GM23338 (cell line): ENCODE results near the gene USP8. TPM values are rescaled to one million over a fixed set of nuclear protein-coding genes. Genes with fewer than 3 reads are reported as not detected.

ENCODE experiments used
- ATAC-seq: fragments of 200-7000 bp; cut with Tn5 transposase; 3 replicates; pipeline ENCODE4 v1.9.1; 2020
- DNase-seq: peaks from one replicate; pipeline ENCODE4 v3.0.0-alpha.2; 2015; ENCODE audit warnings: low spot score
- H2AFZ ChIP-seq: fragments of 200-600 bp; sonication (generic); 2 replicates; pipeline ENCODE4 v1.8.0; 2016; ENCODE audit warnings: antibody characterized with exemption, mild to moderate bottlenecking, moderate library complexity
- H3F3A ChIP-seq: fragments of 200-600 bp; sonication (generic); replicated peaks from 2 replicates; pipeline ENCODE4 v1.8.0; 2017; ENCODE audit warnings: antibody characterized with exemption, mixed run types, low read depth
- H3K27ac ChIP-seq: fragments of 200-600 bp; sonication (generic); 2 replicates; pipeline ENCODE4 v1.6.1; 2016; ENCODE audit warnings: low read depth
- H3K27me3 ChIP-seq: fragments of 200-600 bp; sonication (generic); 2 replicates; pipeline ENCODE4 v1.8.0; 2016; ENCODE audit warnings: mild to moderate bottlenecking, mixed run types, moderate library complexity; ENCODE audit not compliant: insufficient read depth
- H3K36me3 ChIP-seq: fragments of 200-600 bp; sonication (generic); 2 replicates; pipeline ENCODE4 v1.8.0; 2016; ENCODE audit warnings: mild to moderate bottlenecking; ENCODE audit not compliant: insufficient read depth
- H3K4me1 ChIP-seq: fragments of 200-600 bp; sonication (generic); 2 replicates; pipeline ENCODE4 v1.8.0; 2016; ENCODE audit warnings: mild to moderate bottlenecking, moderate library complexity; ENCODE audit not compliant: insufficient read depth
- H3K4me2 ChIP-seq: fragments of 200-600 bp; sonication (generic); 2 replicates; pipeline ENCODE4 v1.7.1; 2017; ENCODE audit warnings: mixed run types
- H3K4me3 ChIP-seq: fragments of 200-600 bp; sonication (generic); 2 replicates; pipeline ENCODE4 v1.6.1; 2016; ENCODE audit warnings: mixed run types
- H3K79me2 ChIP-seq: fragments of 200-600 bp; sonication (generic); replicated peaks from 2 replicates; pipeline ENCODE4 v1.8.0; 2017; ENCODE audit warnings: mild to moderate bottlenecking; ENCODE audit not compliant: insufficient read depth
- H3K9me2 ChIP-seq: fragments of 200-600 bp; sonication (generic); 2 replicates; pipeline ENCODE4 v1.8.0; 2017; ENCODE audit not compliant: insufficient read depth
- H4K20me1 ChIP-seq: fragments of 200-600 bp; sonication (generic); replicated peaks from 2 replicates; pipeline ENCODE4 v1.8.0; 2017; ENCODE audit warnings: mild to moderate bottlenecking; ENCODE audit not compliant: insufficient read depth
- H3K27ac Mint-ChIP-seq: 2 replicates; pipeline ENCODE4 v1.8.0; 2020; ENCODE audit warnings: inconsistent platforms, mild to moderate bottlenecking, moderate library complexity, mixed read lengths
- H3K27me3 Mint-ChIP-seq: 3 replicates; pipeline ENCODE4 v1.8.0; 2022; ENCODE audit warnings: low read depth, mild to moderate bottlenecking, moderate library complexity, mixed read lengths, inconsistent platforms; ENCODE audit not compliant: insufficient read depth, poor library complexity
- H3K36me3 Mint-ChIP-seq: 3 replicates; pipeline ENCODE4 v1.8.0; 2021; ENCODE audit warnings: low read depth, mild to moderate bottlenecking, inconsistent platforms, moderate library complexity, mixed read lengths
- H3K4me1 Mint-ChIP-seq: 3 replicates; pipeline ENCODE4 v1.8.0; 2020; ENCODE audit warnings: mild to moderate bottlenecking, inconsistent platforms, mixed read lengths
- H3K4me3 Mint-ChIP-seq: 3 replicates; pipeline ENCODE4 v1.8.0; 2021; ENCODE audit warnings: moderate library complexity, mild to moderate bottlenecking, inconsistent platforms, mixed read lengths
- H3K9me3 Mint-ChIP-seq: 3 replicates; pipeline ENCODE4 v1.8.0; 2020; ENCODE audit warnings: moderate library complexity, mild to moderate bottlenecking, inconsistent platforms, mixed read lengths
- CREB1 ChIP-seq: fragments of 250-450 bp; sonication (Bioruptor Pico); IDR thresholded peaks from 2 replicates; pipeline ENCODE4 v1.5.0; 2020; ENCODE audit warnings: low read depth, mild to moderate bottlenecking, moderate library complexity
- CTCF ChIP-seq, 2 experiments: fragments of 200-600 bp in 1 of 2; sonication (generic) in 1 of 2; conservative IDR thresholded peaks; 2 replicates each; pipeline versions ENCODE4 v1.5.1 to v1.6.1; 2016 to 2017; ENCODE audit warnings: antibody characterized with exemption in 2 of 2, low read depth in 2 of 2, mild to moderate bottlenecking in 2 of 2, moderate library complexity in 1 of 2
- NANOG ChIP-seq: IDR thresholded peaks from 2 replicates; pipeline ENCODE4 v1.6.1; 2016; ENCODE audit warnings: antibody characterized with exemption, borderline replicate concordance
- POLR2AphosphoS5 ChIP-seq: IDR thresholded peaks from 2 replicates; pipeline ENCODE4 v1.6.1; 2016; ENCODE audit warnings: antibody characterized with exemption, low read depth
- REST ChIP-seq: IDR thresholded peaks from one replicate; pipeline ENCODE4 v1.6.1; 2018; ENCODE audit warnings: antibody characterized with exemption; ENCODE audit not compliant: unreplicated experiment
- ZNF331 ChIP-seq: fragments of 250-450 bp; sonication (Bioruptor Pico); IDR thresholded peaks from 2 replicates; pipeline ENCODE4 v1.5.0; 2020; ENCODE audit warnings: low read depth, mild to moderate bottlenecking, moderate library complexity
- ZNF462 ChIP-seq: fragments of 250-450 bp; sonication (Bioruptor Pico); IDR thresholded peaks from 2 replicates; pipeline ENCODE4 v1.5.0; 2020; ENCODE audit warnings: mild to moderate bottlenecking, moderate library complexity
- polyA plus RNA-seq: library from polyadenylated mRNA; unstranded; fragments of >200 nt; fragmentation: Nextera tagmentation; extraction: Ambion mirVana; gene quantifications from 2 replicates; pipeline ENCODE4 v1.2.1, GENCODE V29; 2016
- total RNA-seq: library from RNA; depleted of rRNA; stranded (reverse); fragments of >200 nt; shearing (Covaris generic); gene quantifications from 2 replicates; pipeline ENCODE4 v1.2.3, GENCODE V29; 2014

USP8 gene
- total and polyA plus RNA-seq, 2 experiments from 2014 or later = 64.8 to 68.6 TPM

GRCh38 chr15:50484781-50485180, 60.6 kb downstream of the USP8 start:
- Histone ChIP-seq H3K36me3 (peaks cover 19% of the 10 kb centered on the region), H3K79me2 (no peaks in the 10 kb centered on the region), H3K9me2 (no peaks in the 10 kb centered on the region), H3K27ac (no peak overlapping the region), H3K4me3 (no peak overlapping the region), H3K4me1 (no peaks in the 10 kb centered on the region), H3K27me3 (no peaks in the 10 kb centered on the region), H3F3A (no peaks in the 10 kb centered on the region), H2AFZ (no peak overlapping the region), H4K20me1 (0 out of 2 replicates have a peak, but pooled peaks cover 5% of the 10 kb centered on the region), H3K4me2 (no peak overlapping the region)
- Mint-ChIP-seq H3K4me1 (no peaks in the 10 kb centered on the region), H3K4me3 (no peak overlapping the region), H3K9me3 (no peaks in the 10 kb centered on the region), H3K36me3 (peaks cover 41% of the 10 kb centered on the region), H3K27me3 (peaks cover 3% of the 10 kb centered on the region), H3K27ac (no peak overlapping the region)
- no peak for TF ChIP-seq REST
- TF ChIP-seq CTCF (conservative IDR thresholded peaks at IDR 0.05; ENCODE audit: low read depth in 2 of 2) = no peak
- no peak for TF ChIP-seq POLR2AphosphoS5
- no peak for TF ChIP-seq CREB1 (CRISPR knock-in tag)
- TF ChIP-seq ZNF331 (CRISPR knock-in tag) = no peak
- no peak for TF ChIP-seq ZNF462 (CRISPR knock-in tag)
- no peak for TF ChIP-seq NANOG
- ATAC-seq (no peak), DNase-seq (no peak)
